DMS 273 (cell line): Measurements from ENCODE around the gene TNFAIP8.

Experiments used
- DNase-seq: peaks from one replicate; lab custom pipeline; 2025; ENCODE audit not compliant: unreplicated experiment; lab: John Stamatoyannopoulos, UW

Gene TNFAIP8

DNA sequence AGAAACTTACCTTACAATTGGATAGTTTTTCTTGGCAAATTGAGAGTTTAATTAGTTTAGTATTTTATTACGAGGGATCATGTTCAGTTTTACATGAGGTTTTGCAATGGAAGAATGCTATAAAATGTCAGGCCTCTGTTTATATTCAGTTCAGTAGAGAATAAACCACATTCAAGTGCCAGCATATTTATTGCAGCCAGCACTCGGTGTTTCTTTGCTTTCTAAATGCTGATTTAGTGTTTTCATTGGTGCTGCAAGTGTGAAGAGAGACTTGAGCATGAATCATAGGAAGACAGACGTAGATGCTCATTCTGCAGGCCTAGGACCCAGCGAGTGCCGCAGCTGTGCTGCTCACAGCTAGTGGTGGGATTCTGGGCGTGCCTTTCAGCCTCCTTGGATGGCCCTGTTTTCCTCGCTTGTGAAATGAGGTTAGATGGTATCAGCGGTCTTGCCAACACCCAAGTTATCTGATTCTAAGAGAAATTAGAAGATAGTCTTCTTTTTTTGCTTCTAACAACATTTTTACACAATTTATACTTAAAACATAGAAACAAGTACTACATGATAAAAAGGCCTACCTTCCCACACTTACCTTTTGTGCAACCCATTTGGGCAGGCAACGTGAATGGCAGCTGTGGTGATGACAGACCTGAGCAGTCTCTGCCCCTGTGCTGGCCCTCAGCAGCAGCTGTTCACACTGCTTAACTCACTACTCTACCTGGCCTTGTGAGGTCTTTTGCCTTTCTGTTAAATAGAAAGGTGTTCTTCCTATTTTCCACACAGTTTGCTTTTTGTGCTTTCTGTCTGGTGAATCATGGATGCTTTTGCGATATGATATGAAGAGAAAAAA lies 26.8 kb upstream of the TNFAIP8 start:
- peak; percentile 23 for DNase-seq

DNA sequence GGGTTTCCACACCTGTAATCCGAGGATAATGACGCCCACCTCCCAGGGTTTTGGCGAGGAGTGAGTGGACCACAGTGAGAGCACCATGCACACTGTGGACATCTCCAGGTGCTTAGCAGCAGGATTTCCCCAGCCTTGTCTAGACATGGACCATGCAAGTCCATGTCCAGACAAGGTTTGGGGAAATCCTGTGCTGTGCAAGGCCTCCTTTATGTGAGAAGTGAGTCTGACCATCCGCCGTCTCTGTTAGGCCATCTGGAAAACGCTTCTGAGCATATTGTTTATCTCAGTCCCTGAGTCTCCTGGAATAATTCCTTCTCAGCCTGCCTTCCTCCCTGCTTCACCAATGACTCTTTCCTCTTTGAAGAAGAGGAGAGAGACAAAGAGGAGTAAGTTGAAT lies 26.2 kb upstream of the TNFAIP8 start:
- DNase-seq = no peak

DNA sequence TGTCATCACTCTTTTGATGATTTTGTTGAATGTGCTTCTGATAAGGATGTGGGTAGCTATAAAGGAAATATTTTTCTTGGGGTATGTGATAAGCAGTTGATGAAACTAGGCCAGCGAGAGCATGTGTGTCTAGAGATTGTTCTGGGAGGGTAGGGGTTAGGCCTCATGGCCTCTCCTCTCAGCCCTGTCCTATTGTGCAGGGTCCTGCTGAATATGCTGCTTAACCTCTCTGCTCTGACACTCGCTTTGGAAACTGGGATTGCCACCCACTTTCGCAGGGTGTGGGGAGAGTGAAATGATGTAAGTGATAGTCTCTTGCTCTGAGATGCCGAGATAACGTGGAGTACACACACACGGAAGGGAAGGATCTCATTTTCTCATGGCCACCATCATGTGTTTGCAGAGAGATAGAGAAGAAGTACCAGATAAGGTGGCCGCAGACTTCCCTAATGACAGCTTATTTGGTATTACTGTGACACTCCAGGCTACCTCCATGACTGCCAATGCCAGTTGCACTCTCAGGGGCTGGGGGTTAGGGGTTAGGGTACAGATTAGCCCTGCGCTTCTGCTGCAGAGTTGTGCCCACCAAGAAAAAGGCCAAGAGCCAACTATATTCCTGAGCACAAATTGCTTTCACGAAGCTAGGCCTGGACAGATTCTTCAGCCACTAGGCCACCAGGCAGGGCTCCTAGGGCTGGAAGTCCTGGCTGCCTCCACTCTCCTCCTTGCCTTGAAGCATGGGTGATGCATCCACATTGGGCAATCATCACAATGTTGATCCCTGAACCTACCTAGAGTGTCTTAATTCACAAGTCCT lies 25.2 kb upstream of the TNFAIP8 start:
- DNase-seq = no peak

DNA sequence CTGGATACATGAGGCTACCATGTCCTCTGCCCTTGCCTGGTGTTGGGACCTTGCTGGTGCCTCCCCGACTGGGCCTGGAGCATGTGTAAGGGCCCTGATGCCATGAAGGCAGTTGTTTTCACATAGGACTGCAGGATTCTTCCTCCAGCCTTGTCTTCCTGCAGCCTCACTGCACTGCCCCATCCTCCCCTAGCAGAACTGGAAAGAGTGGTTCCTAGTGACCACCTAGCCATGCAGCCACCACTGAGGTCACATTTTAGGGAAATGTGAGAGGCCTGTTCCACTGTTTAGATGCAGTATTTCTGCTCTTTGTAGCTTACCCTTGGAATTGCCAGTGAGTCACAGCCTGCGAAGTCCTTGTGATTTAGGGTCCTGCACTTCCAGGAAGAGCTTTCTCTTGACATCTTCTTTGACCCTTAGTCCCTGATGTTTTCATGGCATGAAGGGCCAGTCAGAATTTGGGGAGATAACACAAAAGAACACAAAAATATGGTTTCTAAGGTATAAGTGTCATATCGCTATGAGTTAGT lies 24.2 kb upstream of the TNFAIP8 start:
- no peak for DNase-seq

DNA sequence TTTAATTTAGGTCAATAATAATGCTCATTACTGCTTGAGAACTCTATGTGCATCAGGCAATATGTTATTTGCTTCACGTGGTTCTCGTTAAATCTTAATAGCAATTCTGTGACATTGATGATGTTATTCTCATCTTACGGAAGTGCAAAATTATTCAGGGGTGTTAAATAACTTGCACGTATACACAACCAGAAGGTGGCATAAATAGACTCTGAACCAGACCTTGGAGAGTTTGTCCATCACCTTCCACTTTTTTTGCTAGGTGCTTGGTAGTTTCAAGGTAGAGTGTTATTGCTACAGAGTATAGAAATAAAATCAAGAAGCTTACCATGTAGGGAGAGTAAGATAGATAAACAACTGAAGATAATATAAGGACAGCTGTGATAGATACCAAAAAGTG lies 23.6 kb upstream of the TNFAIP8 start:
- DNase-seq = no peak

DNA sequence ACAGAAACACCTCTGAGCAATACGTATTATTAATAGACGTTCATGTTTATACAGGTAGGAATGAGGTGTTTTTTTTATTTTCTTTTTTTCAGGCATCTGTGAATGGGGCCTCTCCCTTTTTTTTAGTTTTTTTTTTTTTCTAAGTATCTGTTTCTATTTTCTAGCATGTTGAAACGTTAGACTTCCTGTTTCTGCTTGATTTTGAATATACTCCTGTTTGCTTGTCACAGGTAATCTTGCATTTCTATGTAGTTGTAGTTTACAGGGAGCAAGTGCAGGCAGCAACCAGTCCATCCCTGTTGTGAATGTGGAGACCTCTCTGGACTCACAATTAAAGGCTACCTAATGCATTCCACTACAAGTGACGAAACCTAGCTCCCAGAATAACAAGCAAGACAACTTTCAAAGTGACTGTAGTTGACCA lies 22.8 kb upstream of the TNFAIP8 start:
- no peak for DNase-seq

DNA sequence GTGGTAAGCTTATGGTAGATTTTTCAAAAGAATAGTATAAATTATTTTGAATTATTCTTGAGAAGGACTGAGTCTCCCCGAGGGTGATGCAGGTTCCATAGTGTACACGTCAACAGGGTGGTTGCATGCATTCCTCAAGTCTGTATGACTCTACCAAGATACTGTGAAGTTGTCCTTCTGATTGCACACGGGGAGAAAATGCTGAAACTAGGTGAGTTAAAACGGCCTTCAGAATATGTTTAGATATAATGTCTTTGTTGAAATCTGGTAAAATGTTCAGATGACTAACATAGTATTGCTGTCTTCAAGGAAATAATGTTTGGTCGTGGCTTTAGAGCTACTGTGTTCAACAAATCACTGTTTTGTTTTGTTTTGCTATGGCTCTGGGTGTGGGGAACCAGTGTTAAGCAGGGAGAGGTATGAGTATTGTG lies 22.4 kb upstream of the TNFAIP8 start:
- DNase-seq = no peak

DNA sequence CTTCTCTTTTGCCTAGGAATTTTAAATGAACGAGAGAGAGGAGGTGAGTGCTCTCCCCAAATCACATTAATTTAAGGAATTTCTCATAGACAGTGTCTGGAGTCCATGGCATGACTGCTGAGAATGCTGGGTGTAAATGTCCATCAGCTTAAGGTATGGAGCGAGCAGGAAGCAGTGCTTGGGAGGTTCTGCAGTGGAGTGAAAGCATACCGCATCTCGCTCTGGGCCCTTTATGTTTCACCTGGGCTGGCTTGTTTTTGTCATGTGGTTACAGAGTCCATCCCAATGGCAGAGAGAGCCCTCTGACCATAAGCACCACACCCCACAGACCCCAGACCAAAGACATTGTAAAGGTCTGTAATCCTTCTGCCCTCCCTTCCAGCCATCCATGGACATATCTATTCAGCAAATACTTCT lies 20.6 kb upstream of the TNFAIP8 start:
- no peak for DNase-seq

DNA sequence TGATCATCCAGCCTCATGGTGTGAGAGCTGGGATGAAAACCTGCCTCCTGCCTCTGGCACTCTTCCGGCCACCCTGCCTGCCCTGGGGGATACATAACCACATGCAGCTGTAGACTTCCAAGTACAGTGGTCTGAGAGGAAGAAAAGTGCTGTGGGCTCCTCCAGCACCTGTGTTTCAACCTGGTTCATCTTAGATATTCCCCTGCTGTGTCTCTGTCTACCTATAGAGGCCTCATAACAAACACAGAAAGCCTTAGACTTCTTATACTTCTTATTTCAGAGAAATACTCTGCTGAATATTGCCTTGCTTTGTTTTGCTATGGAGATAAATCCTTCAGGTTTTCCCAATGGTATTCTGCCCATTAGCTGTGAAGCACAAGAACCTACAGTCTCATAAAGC lies 19.6 kb upstream of the TNFAIP8 start:
- no peak for DNase-seq

DNA sequence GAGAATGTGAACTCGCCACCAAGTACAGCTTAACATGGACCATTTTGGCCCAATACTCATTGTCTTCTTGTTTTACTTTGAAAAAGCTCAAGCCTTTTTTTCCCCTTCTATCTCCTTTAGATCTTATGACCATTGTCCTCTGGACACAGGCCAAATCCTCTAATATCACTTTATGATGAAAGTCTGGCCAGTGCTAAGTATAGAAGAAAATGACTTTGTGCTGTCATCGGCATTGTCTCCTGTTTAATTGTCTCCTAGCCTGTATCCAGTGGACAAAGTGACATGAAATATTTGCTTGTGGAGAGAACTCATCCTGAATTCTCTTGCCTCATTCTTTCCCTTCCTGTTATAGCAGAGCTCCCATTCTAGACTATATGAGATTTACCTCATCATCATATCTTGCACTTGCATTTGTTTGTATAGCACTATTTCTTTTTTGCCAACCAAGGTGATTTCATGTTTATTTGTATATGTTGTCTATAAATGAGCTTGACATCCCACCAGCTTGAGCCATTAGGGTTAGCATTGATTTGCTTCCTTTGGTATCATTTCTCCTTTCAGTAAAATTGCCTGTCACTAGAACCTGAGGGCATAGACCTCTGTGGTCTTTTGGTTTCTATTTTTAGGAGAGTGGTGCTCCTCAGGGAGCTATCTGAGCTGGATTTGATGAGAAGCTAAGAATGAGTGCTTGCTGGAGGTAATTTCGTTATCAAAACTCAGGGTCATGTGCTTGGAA lies 18.8 kb upstream of the TNFAIP8 start:
- no peak for DNase-seq

DNA sequence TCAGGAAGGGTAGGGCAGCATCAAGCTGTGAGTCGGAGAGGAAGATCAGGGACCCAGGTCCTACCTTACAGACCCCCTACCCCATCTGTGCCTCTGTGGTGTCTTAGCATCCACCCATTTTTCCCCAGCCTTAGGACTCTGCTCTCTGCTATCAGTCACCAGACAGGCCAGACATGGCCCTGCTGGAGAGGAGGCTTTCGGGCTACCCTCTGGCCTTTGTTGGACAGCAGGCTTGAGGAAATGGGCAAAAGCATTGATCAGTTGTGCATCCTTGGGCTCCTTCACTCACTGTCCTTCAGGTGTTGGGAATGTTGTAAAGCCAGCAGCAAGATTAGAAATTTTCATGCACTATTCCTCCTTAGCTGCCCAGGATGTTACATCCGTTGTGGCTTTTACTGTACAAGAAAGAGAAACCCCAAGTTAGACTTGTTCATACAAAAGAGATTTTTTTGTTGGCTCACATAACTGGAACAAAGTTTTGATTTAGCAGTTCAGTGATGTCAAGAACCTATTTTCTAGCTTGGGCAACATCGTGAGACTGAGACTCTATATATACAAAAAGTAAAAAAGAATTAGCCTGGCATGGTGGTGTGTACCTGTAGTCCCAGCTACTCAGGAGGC lies 17.4 kb upstream of the TNFAIP8 start:
- DNase-seq = no peak

DNA sequence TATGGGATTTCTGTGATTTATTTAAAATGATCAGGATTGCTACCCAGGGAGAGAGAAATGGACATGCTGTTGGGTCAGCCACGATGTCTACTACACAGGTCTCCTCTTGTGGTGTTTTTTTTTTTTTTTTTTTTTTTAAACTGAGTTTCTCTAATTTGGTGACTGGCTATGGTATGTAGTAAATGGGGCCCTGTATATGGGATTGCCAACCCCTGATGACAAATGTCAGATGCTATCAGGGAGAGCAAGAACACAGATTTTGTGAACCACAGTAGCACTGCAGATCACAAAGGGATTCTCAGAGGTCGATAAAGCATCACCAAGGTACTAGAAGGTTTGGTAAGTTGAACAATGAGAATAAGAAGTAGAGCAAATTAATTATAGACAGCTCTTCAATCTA lies 16.5 kb upstream of the TNFAIP8 start:
- DNase-seq = no peak

DNA sequence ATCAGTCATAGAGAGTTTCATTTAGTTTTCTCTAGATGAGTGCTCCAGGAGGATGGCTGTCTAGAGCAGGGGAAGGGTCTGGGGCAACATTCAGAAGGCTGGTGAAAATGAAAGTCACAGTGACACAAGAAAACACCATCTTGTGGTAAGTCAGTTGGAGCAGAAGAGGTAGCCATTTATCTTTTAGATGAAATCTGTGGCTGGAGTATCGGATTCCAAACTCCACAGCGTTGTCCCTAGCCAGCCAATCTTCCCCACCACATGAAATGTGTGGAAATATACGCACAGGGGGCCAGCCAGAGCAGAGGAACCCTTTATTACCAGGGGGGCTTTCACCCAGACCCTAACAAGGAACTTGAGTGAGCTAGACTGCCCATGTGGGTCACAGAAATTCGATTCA lies 15.9 kb upstream of the TNFAIP8 start:
- DNase-seq = no peak

DNA sequence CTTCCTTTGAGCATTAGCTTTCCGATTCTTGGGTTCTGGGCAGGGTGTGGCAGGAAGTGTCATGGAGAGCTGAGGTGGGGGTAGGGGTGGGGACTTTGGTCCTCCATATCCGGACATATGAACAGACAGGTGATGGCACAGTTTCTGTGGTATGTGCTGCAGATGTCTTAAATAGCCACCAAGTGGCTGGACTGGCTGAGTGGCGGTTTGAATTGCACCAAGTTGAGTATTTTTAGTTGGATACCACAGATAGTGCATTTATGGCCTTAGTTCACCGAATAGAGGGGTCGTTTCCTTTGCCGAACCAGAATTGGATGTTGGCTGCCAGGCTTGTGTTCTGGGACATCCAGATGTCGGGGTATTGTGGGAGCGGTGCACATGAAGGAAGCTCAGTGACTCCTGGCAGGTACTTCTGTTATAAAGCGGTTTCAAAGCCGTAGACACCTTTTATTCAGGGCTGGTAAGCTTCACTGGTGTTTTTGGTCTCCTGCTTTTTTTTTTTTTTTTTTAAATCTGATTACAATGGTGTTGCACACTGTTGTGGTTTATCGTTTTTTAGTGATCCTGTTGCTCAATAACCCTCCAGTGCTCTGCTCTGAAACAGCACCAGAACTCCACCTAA lies 15.1 kb upstream of the TNFAIP8 start:
- no peak for DNase-seq

DNA sequence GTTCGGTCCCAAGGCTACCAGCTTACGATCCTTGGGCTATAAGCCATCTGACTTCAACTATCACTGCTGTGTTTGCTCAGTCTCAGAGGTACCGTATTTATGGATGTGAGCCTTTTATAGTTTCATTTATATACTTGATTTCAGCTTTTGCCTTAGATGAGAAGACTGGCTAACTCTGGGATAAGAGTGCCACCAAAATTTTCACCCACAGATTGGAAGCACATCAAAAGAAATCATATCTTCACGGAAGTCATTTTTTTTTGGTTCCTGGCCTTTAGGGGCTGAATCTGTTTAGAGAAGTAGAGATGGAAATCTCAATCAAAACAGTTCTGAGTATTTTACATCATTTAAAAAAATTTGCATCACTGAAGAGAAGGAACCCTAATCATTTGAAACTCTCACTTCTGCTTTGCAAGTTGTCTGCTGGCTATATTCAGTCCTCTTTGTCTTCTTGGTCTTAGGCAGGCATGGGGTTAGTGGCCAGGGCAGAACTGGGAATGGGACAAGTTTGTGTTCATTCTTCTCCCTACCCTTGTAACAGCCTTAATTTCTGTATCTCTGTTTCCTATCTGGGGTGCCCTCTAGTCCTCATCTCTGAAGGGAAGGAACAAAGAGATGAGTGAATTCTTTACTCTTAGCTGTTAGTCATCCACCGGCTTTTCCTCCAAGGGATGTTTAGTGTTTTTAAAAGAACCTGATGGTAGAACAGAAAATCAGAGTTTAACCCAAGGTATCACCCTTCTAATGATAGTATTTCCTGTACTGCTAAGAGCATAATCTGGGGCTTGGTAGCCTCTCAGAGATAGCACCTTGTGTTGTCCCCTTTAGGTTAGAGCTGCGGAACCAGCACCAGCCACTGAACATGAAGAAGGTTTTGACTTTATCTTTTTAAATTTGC lies 14.1 kb upstream of the TNFAIP8 start:
- DNase-seq = no peak

DNA sequence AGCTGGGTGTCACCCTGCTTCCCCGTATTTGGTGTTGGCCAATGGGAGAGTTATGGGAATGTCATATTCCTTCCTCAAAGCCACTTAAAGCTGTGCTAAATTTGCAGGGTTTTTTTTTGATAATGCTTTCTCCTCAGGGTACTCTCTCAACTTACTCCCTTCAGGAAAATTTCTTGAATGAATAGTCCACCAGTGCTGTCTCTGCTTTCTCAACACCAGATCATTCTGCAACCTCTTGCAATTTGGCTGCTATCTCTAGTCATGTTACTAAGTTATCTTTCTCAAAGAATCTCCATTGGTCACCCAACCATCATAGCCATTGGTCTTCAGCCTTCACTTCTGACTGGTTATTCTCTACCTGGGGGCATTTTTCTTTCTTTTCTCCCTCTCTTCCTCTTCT lies 13.4 kb upstream of the TNFAIP8 start:
- DNase-seq = no peak

DNA sequence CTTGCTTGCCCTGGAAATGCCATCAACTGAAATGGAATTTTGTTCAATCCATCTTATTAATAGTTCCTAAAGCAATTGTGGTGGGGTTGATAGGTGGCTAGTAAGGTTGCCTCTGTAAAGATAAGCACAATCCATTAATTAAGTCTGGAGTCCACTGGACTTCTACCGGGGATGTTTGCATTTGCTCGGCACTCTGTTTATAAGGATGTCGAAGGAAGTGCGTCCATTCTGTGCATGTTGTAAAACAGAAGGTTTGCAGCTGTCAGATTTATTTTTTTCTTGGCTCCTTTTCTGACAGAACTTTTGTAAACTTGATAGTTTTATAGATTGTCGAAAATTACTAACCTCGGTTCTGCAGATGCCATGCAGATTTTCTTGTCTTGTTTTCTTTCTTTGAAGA lies 12.8 kb upstream of the TNFAIP8 start:
- DNase-seq = no peak

DNA sequence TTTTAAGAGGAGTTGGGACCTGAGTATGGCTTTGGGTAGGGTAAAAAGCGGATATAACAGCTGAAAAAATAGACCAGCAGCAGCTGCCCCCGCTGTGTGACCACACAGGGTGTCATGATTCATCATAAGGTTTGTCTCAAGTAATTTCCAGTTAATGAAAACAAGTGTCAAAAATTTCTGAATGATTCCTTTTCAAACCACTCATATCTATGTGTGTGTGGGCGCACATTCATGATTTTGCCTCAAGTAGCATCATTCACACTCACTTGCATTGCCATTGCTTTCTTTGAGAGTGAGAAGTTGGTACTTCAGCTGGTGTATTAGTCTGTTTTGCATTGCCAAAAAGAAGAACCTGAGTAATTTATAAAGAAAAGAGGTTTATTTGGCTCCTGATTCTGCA lies 12.1 kb upstream of the TNFAIP8 start:
- DNase-seq = no peak

DNA sequence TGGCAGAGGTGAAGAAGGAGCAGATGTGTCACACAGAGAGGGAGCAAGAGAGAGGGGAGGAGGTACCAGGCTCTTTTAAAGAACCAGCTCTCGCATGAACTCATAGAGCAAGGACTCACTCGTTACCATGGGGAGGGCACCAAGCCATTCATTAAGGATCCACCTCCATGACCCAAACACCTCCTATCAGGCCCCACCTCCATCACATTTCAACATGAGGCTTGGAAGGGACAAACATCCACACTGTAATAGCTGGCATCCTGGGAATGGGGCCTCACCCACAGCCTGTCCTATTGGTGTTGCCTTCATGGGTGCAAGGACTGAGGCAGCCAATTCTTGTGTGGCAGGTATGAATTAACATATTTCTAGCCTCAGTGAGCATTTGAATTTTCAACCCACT lies 11.6 kb upstream of the TNFAIP8 start:
- DNase-seq = no peak
